Astrocyte of the hippocampus (primary cell): ENCODE measurements around the gene NID2.
A peak's percentile ranks its signal among the peaks of the same experiment; 100 is the strongest.

ENCODE experiments used
- DNase-seq: peaks from one replicate; pipeline ENCODE4 v3.0.0; 2011; ENCODE audit warnings: low read depth, low spot score

NID2 gene

GRCh38 chr14:52079239-52079959 lies 10.5 kb upstream of the NID2 start:
- no peak for DNase-seq

- DNase-seq, result no peak
Observed at GRCh38 chr14:52078721-52079120, 9.9 kb upstream of the NID2 start.

GRCh38 chr14:52078095-52078531 lies 9.3 kb upstream of the NID2 start:
- no peak for DNase-seq

GRCh38 chr14:52077256-52077979 lies 8.6 kb upstream of the NID2 start:
- no peak for DNase-seq

- DNase-seq, result peak; percentile 81
Observed at GRCh38 chr14:52076334-52076733, 7.5 kb upstream of the NID2 start.

GRCh38 chr14:52075371-52075770 lies 6.5 kb upstream of the NID2 start:
- DNase-seq, result no peak

- no peak for DNase-seq
Observed at GRCh38 chr14:52073251-52073650, 4.4 kb upstream of the NID2 start.

GRCh38 chr14:52072266-52072780 lies 3.5 kb upstream of the NID2 start:
- DNase-seq, result no peak

GRCh38 chr14:52071675-52072074 lies 2.8 kb upstream of the NID2 start:
- DNase-seq, result no peak

GRCh38 chr14:52070051-52070431 lies 1.2 kb upstream of the NID2 start:
- no peak for DNase-seq

- peak; percentile 60 for DNase-seq
Observed at GRCh38 chr14:52069307-52070050, 620 bp upstream of the NID2 start.

- peak; percentile 65 for DNase-seq
Observed at GRCh38 chr14:52067873-52068614, 815 bp downstream of the NID2 start.

- no peak for DNase-seq
Observed at GRCh38 chr14:52064174-52064573, 4.7 kb downstream of the NID2 start.

GRCh38 chr14:52063052-52063462 lies 5.8 kb downstream of the NID2 start:
- DNase-seq, result no peak

GRCh38 chr14:52061890-52062289 lies 7.0 kb downstream of the NID2 start:
- no peak for DNase-seq

GRCh38 chr14:52061390-52061789 lies 7.5 kb downstream of the NID2 start:
- DNase-seq, result no peak

- DNase-seq, result peak; percentile 69
Observed at GRCh38 chr14:52060080-52060479, 8.8 kb downstream of the NID2 start.

GRCh38 chr14:52059649-52060048 lies 9.2 kb downstream of the NID2 start:
- DNase-seq, result no peak

- no peak for DNase-seq
Observed at GRCh38 chr14:52058341-52058740, 10.5 kb downstream of the NID2 start.

GRCh38 chr14:52055167-52055566 lies 13.7 kb downstream of the NID2 start:
- no peak for DNase-seq

- DNase-seq, result no peak
Observed at GRCh38 chr14:52054678-52055077, 14.2 kb downstream of the NID2 start.

- no peak for DNase-seq
Observed at GRCh38 chr14:52053044-52053443, 15.8 kb downstream of the NID2 start.
